K562 treated with DMSO at 1 percent for 48 hours (cell line): ENCODE data around the gene BACE1-AS. TPM values are rescaled to one million over a fixed set of nuclear protein-coding genes. Genes with fewer than 3 reads are reported as not detected.

ENCODE experiments used
- total RNA-seq: library from RNA; unstranded; fragments of 300-600 nt; gene quantifications from 2 replicates; pipeline ENCODE4 v1.2.3, GENCODE V29; 2022; ENCODE audit warnings: low replicate concordance; ENCODE audit errors: extremely low read depth

Gene BACE1-AS
- total RNA-seq: not detected in 2 replicates

GRCh38 chr11:117290809-117291396, at the start of gene BACE1-AS:
Gene BACE1-AS (plus strand): TSS chr11:117291346.

GRCh38 chr11:117316197-117316961, 25.2 kb downstream of the BACE1-AS start, which contains the start of gene BACE1:
Gene BACE1 (minus strand): TSS chr11:117316256. CDS start chr11:117315795, 461 bp downstream.

GRCh38 chr11:117327567-117328374, 36.6 kb downstream of the BACE1-AS start, which contains the start of gene CEP164:
Gene CEP164 (plus strand): TSS chr11:117327854. CDS start chr11:117338587, 10,733 bp downstream.

Other genes with a start within 250 kb of the BACE1-AS start
- not detected in 2 replicates for gene SIK3, start 192.9 kb upstream of the BACE1-AS start, total RNA-seq
- not detected in 2 replicates for gene PAFAH1B2, start 147.1 kb upstream of the BACE1-AS start, total RNA-seq
- not detected in 2 replicates for gene SIDT2, start 112.6 kb upstream of the BACE1-AS start, total RNA-seq
- not detected in 2 replicates for gene TAGLN, start 92.0 kb upstream of the BACE1-AS start, total RNA-seq
- not detected in 2 replicates for gene PCSK7, start 59.3 kb upstream of the BACE1-AS start, total RNA-seq
- not detected in 2 replicates for gene RNF214, start 58.7 kb upstream of the BACE1-AS start, total RNA-seq
- gene BACE1, start 24.9 kb downstream of the BACE1-AS start, total RNA-seq: not detected in 2 replicates
- not detected in 2 replicates for gene CEP164, start 36.5 kb downstream of the BACE1-AS start, total RNA-seq